Endothelial cell of umbilical vein (primary cell): ENCODE results near the gene TCEAL3. TPM values are rescaled to one million over a fixed set of nuclear protein-coding genes. Genes with fewer than 3 reads are reported as not detected.

ENCODE experiments used
- Bru-seq: library from RNA; stranded (reverse); fragments of 400-500 nt; gene quantifications from one replicate; lab custom pipeline; 2021; lab: Mats Ljungman, UMichigan
- BruChase-seq, 2 experiments: library from RNA; stranded (reverse); fragments of 400-500 nt; gene quantifications; one replicate each; lab custom pipeline; 2021; lab: Mats Ljungman, UMichigan
- BruUV-seq: library from RNA; stranded (reverse); fragments of 400-500 nt; replicated peaks from 2 replicates; lab custom pipeline; 2021; lab: Mats Ljungman, UMichigan
- CTCF ChIA-PET: fragments of 300-600, 350-600 bp; sonication (Branson Sonifier 250); formaldehyde crosslinking; loops from one replicate; lab custom pipeline; 2021; ENCODE audit warnings: antibody characterized with exemption, inconsistent platforms; lab: Charles Lee
- POLR2A ChIA-PET: fragments of 300-600, 350-600 bp; sonication (Branson Sonifier 250); formaldehyde crosslinking; loops from one replicate; lab custom pipeline; 2021; ENCODE audit warnings: antibody characterized with exemption, inconsistent platforms; lab: Charles Lee
- DNase-seq: peaks from one replicate; pipeline ENCODE4 v3.0.0-alpha.2; 2011; ENCODE audit warnings: low read depth, low spot score
- FAIRE-seq: peaks from 2 replicates; lab custom pipeline; 2011; peaks lifted over from hg19 to GRCh38; lab: Jason Lieb, UNC
- H2AFZ ChIP-seq: 2 replicates; pipeline ENCODE4 v1.6.0; 2012; ENCODE audit warnings: low read depth, low read length, control low read depth, inconsistent platforms
- H3K27ac ChIP-seq: 2 replicates; pipeline ENCODE4 v1.5.1; 2011; ENCODE audit warnings: low read depth, mild to moderate bottlenecking, control low read depth, low read length, moderate library complexity; ENCODE audit not compliant: insufficient read depth
- H3K27me3 ChIP-seq, 2 experiments: 2 replicates each; pipeline versions ENCODE4 v1.6.0 to v1.6.1; 2011; ENCODE audit warnings: low read length in 2 of 2, mixed read lengths in 1 of 2; ENCODE audit not compliant: control insufficient read depth in 2 of 2, insufficient read depth in 2 of 2
- H3K36me3 ChIP-seq, 2 experiments: 2 replicates in 1 of 2; 3 replicates in 1 of 2; pipeline ENCODE4 v1.5.1; 2011; ENCODE audit warnings: low read length in 2 of 2, mild to moderate bottlenecking in 1 of 2, moderate library complexity in 1 of 2; ENCODE audit not compliant: control insufficient read depth in 2 of 2, insufficient read depth in 2 of 2; ENCODE audit errors: extremely low read depth in 1 of 2
- H3K4me1 ChIP-seq: 3 replicates; pipeline ENCODE4 v1.5.1; 2011; ENCODE audit warnings: mild to moderate bottlenecking, low read length; ENCODE audit not compliant: control insufficient read depth, insufficient read depth; ENCODE audit errors: extremely low read depth
- H3K4me2 ChIP-seq: 2 replicates; pipeline ENCODE4 v1.6.1; 2011; ENCODE audit warnings: low read length, control low read depth, mixed read lengths; ENCODE audit not compliant: insufficient read depth
- H3K4me3 ChIP-seq, 3 experiments: fragments of 200-600 bp in 1 of 3; sonication (generic), shearing (Covaris generic) in 1 of 3; replicated peaks in 1 of 3; 2 replicates each; pipeline ENCODE4 v1.5.1; 2011 to 2016; ENCODE audit warnings: control low read depth in 3 of 3, low read length in 3 of 3, mild to moderate bottlenecking in 2 of 3, inconsistent platforms in 1 of 3, low read depth in 1 of 3, moderate library complexity in 1 of 3; ENCODE audit not compliant: insufficient read depth in 1 of 3
- H3K79me2 ChIP-seq: 2 replicates; pipeline ENCODE4 v1.6.0; 2012; ENCODE audit warnings: low read length, inconsistent platforms; ENCODE audit not compliant: control insufficient read depth, insufficient read depth
- H3K9ac ChIP-seq: replicated peaks from 2 replicates; pipeline ENCODE3; 2011; ENCODE audit warnings: low read length, control low read depth; ENCODE audit not compliant: insufficient read depth; ENCODE audit errors: extremely low read depth
- H3K9me1 ChIP-seq: replicated peaks from 3 replicates; pipeline ENCODE4 v1.6.0; 2011; ENCODE audit warnings: mild to moderate bottlenecking, low read length; ENCODE audit not compliant: control insufficient read depth, insufficient read depth; ENCODE audit errors: extremely low read depth
- H3K9me3 ChIP-seq: replicated peaks from 2 replicates; pipeline ENCODE4 v1.5.1; 2012; ENCODE audit warnings: low read length, inconsistent platforms; ENCODE audit not compliant: control insufficient read depth, insufficient read depth
- H4K20me1 ChIP-seq: replicated peaks from 2 replicates; pipeline ENCODE3; 2011; ENCODE audit warnings: mild to moderate bottlenecking, low read length; ENCODE audit not compliant: control insufficient read depth, insufficient read depth; ENCODE audit errors: extremely low read depth
- GATA2 ChIP-seq: IDR thresholded peaks from 2 replicates; pipeline ENCODE4 v1.7.0; 2011; ENCODE audit warnings: low read depth, mild to moderate bottlenecking, moderate library complexity, mixed read lengths, low read length; ENCODE audit not compliant: insufficient read length, insufficient read depth
- POLR2AphosphoS5 ChIP-seq: IDR thresholded peaks from 2 replicates; pipeline ENCODE4 v1.6.1; 2012; ENCODE audit warnings: low read depth, mild to moderate bottlenecking, control low read depth, low read length, moderate library complexity; ENCODE audit not compliant: insufficient read depth
- dilution Hi-C: fragments of 300-500 bp; cut with MboI; formaldehyde crosslinking; loops from one replicate; pipeline ENCODE4 v1.15.0; 2019; ENCODE audit warnings: low sequenced_read_pairs; ENCODE audit not compliant: extremely low pct_ligation_motif_present
- intact Hi-C: fragments of 100-400 bp; cut with micrococcal nuclease; formaldehyde crosslinking; loops from one replicate; pipeline ENCODE4 v1.10.0; 2022
- long read RNA-seq: library from polyadenylated mRNA; stranded (forward); transcript quantifications from one replicate; pipeline ENCODE4 v2.0.0, GENCODE V29; 2021
- polyA minus RNA-seq, 3 experiments: library from RNA; depleted of rRNA, polyadenylated mRNA; stranded (reverse); fragments of >200 nt; gene quantifications; 1 replicate in 1 of 3; 2 replicates in 2 of 3; pipeline ENCODE4 v1.2.3, GENCODE V29; 2011
- polyA plus RNA-seq, 4 experiments: library from polyadenylated mRNA; depleted of rRNA in 3 of 4; stranded (reverse) in 3 of 4; unstranded in 1 of 4; fragments of >200 nt; gene quantifications; 2 replicates each; pipeline versions ENCODE4 v1.2.1 to v1.2.3, GENCODE V29; 2011 to 2012; ENCODE audit warnings: missing spikeins in 1 of 4
- total RNA-seq: library from RNA; stranded (reverse); gene quantifications from 2 replicates; pipeline ENCODE4 v1.2.3, GENCODE V29; 2021

The TCEAL3 gene
- total RNA-seq (21.3 and 23.7 TPM in 2 replicates), polyA plus RNA-seq (6.9 and 8.9 TPM in 2 replicates), polyA minus RNA-seq (4.1 and 6.9 TPM in 2 replicates), Bru-seq, nascent RNA (percentile 59 among the genes with signal in this experiment), BruChase-seq, experiment 1, labeled RNA remaining after a 6-hour chase (percentile 83 among the genes with signal in this experiment), BruChase-seq, experiment 2, labeled RNA remaining after a 2-hour chase (percentile 78 among the genes with signal in this experiment)
- 15.8 and 16.9 TPM in 2 replicates for polyA plus RNA-seq (2011; cell fraction: cytosol; rRNA removed)
- polyA plus RNA-seq (2011; cell fraction: nucleus; rRNA removed), result 4.9 and 6.9 TPM in 2 replicates
- polyA plus RNA-seq (2012), result 32.7 and 41.9 TPM in 2 replicates
- polyA minus RNA-seq (2011; cell fraction: cytosol; rRNA and poly(A)+ RNA removed), result not detected
- polyA minus RNA-seq (2011; cell fraction: nucleus; rRNA and poly(A)+ RNA removed), result 1.2 TPM in 2 replicates
- long read RNA-seq, transcript TCEAL3-202 (3 exons, 1,113 nt), result major isoform, 20 of 29 reads
- long read RNA-seq, partial matches to known transcripts, result 0 of 29 reads
- long read RNA-seq, other reads (novel, unspliced or antisense), result 5 of 29 reads

DNA sequence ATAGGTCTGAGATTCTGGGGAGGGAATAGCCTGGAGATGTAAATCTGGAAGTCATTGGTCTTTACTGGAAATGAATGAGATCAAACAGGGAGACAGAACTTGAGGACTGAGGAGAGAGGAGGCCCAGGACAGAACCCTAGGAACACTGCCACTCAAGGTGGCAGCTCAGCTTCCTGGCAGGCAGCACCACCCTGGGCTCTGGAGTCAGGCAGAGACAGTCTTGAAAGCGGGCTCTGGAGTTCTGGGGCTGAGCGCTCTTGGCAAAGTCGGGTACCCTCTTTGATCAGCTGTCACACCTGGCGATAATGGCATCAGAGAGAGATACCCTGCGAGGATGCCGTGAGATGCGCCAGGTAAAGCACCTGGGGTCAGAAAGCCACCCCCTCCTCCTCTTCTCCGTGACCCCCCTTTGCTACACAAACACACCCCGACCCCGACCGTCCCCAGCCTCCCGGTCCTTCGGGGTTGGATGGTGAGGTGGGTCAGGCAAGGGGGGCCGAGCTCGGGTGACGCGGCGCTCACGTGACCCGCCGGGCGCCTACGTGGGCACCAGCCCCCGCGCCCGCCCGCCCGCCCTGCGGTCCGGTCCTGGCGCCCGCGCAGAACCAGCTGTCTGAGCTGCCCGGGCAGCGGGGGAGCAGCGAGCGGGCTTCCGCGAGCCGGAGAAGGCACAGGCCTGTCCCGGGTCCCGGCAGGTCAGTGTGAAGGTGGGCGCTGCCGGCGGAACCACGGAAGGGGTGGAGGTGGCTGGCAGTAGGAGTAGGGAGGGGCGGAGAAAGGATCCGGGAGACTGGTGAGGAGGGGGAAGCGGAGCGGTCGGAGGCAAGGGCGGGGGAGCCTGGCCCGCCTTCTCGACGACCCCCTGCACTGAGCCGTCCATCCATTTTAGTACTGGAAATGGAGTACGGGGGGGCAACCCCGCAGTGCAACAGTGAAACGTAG, at the start of gene TCEAL3:
TSS of gene TCEAL3 (plus strand) at position 600 of the 942 bp plus-strand sequence. CDS start 1,102 bp downstream, outside the sequence.
- FAIRE-seq (peak; percentile 44), DNase-seq (peak; percentile 45)
- Histone ChIP-seq H3K4me3 (peak within 1 kb of the TSS; percentile 56 to 83 (median 75)), H2AFZ (peak within 1 kb of the TSS; percentile 95), H3K27ac (peak within 1 kb of the TSS; percentile 77), H3K27me3 (no peaks in the 10 kb centered on the region), H3K36me3 (no peaks in the 10 kb centered on the region), H3K79me2 (peaks cover 1% of the 10 kb centered on the region), H3K9ac (peak within 1 kb of the TSS; percentile 88), H3K4me1 (peaks cover 5% of the 10 kb centered on the region), H3K9me1 (no peaks in the 10 kb centered on the region), H3K4me2 (peak within 1 kb of the TSS; percentile 76), H4K20me1 (no peaks in the 10 kb centered on the region), H3K9me3 (no peaks in the 10 kb centered on the region)
- POLR2A ChIA-PET, result interaction anchor here (0.5 to 0.7 kb wide), 2 partner anchors 21 to 80 kb away, joined by 3 to 4 read pairs; partner anchors contain the start of gene TCEAL1
- TSS peak; percentile 70 for BruUV-seq
- no peak for TF ChIP-seq GATA2
- TF ChIP-seq POLR2AphosphoS5, result peak; percentile 40
- CTCF ChIA-PET, result interaction anchor here (2.7 kb wide), 1 partner anchor 23 kb away, joined by 11 read pairs; no protein-coding TSS in a partner anchor
- dilution Hi-C loops, result no loop called here
- intact Hi-C loops, result loop anchor here (2.0 kb wide), 1 partner anchor 21 kb away; the partner anchor contains the start of gene TCEAL1
